T follicular helper cell (primary cell): ENCODE results near the gene SRCIN1.

Experiments
- DNase-seq: peaks from one replicate; pipeline ENCODE4 v3.0.0-alpha.2; 2020; ENCODE audit warnings: low read depth

Gene SRCIN1

GRCh38 chr17:38598536-38598935, 7.2 kb downstream of the SRCIN1 start:
- DNase-seq = no peak

- DNase-seq = no peak
Measured at GRCh38 chr17:38597375-38597774, 8.4 kb downstream of the SRCIN1 start.

DNA sequence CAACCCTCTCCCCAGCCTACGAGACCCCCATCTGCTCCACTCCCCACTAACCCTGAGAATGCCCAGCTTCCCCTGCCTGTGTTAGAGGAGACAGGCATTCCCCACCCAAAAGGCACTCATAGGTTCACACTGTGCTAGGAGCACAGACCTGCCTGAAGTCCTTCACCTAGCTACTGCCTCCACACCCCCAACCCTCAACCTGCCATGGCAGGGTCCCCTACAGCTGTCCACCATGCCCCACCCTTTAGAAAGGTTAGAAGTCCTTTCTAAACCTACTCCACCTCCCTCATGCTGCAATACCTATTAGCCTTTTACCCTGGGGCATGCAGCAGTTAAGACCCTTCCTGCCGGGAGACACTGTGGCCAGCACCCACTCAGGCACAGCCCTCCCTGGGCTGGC, 9.1 kb downstream of the SRCIN1 start:
- DNase-seq = no peak

GRCh38 chr17:38595892-38596291, 9.9 kb downstream of the SRCIN1 start:
- no peak for DNase-seq

DNA sequence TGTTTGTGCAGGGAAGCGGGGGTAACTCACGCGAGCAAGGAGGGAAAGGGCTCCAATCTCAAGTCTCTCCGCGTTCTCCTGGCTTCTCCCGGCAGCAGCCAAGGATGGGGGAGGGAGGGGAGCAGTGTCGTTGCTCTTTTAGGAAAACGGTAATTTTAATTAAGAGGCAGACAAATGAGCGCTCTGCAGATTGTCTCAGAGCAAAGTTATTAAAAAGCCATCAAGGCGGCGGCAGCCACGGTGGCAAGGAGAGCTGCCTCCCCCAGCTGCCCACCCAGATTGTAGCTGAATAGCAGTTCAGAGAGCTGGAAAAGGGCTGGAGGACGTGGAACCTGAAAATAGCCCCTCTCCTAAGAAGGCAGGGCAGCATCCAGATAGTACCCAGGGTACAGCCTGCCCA, 11.6 kb downstream of the SRCIN1 start:
- no peak for DNase-seq

- DNase-seq = no peak
Measured at GRCh38 chr17:38592487-38592886, 13.3 kb downstream of the SRCIN1 start.

- DNase-seq = no peak
Measured at GRCh38 chr17:38591759-38592241, 14.0 kb downstream of the SRCIN1 start.

DNA sequence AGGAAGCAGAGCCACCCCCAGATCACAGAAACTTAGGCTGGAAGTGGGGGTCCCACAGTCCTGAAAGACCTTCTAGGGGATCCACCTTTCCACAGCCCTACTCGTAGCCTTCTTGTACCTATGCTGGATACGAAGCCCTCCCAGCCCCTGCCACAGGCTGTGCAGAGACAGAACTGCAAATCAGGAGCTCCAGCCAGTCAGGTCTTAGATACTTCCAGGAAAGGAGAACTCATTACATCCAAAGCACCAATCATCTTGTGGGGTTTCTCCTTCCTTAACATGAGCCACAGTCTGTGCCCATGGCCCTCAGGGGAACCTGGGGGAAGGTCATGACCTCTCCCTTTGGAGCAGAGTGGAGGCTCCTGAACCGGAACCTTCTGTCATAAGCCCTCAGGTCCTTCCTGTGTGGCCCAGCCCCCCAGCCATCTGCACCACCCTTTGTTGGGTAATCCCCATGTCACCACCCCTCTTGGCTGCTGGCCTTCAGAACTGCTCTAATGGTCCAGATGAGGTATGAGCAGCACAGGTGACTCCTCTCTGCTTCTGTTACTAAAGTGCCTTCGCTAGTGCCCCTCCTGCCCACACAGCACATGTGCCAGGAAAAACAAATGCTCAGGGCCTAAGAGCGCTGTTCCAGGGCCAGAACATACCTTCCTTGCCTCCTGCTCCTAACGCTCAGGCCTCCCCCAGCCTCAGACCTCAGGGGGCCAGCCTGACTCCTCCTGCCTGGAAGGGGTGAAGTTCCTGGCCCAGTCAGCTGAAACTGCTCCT, 14.6 kb downstream of the SRCIN1 start:
- DNase-seq = no peak

- DNase-seq = no peak
Measured at GRCh38 chr17:38589462-38590114, 16.2 kb downstream of the SRCIN1 start.

- no peak for DNase-seq
Measured at GRCh38 chr17:38588788-38589174, 17.0 kb downstream of the SRCIN1 start.

- DNase-seq = no peak
Measured at GRCh38 chr17:38587947-38588787, 17.6 kb downstream of the SRCIN1 start.

- DNase-seq = no peak
Measured at GRCh38 chr17:38587203-38587602, 18.5 kb downstream of the SRCIN1 start.

- DNase-seq = no peak
Measured at GRCh38 chr17:38586788-38587187, 19.0 kb downstream of the SRCIN1 start.

DNA sequence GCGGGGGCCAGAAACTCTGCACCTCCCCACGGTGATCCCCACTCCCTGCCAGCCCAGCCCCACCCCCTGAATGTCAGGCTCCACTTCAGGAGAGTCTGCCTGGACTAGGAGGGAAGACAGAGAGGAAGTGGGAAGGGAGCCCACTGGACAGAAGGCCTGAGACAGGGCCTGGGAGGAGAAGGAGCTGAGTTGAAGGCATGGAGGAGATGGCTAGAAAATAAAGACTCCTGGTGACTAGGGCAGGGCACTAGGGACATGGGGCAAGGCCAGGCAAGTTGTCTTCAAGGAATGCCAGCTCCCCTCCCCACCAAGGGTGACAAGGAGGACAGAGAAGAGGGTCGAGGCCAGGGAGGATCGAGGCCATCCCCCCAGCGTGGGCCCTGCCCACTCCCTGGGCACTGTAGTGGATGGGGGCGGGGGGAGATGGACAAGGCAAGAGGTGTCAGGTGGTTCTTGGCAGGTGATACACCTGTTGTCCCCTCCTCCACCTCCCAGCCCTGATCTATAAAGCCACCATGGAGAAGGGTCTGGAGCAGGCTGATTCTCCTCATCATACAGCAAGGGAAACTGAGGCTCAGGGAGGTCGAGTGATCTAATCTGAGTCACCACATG, 19.7 kb downstream of the SRCIN1 start:
- DNase-seq = no peak

DNA sequence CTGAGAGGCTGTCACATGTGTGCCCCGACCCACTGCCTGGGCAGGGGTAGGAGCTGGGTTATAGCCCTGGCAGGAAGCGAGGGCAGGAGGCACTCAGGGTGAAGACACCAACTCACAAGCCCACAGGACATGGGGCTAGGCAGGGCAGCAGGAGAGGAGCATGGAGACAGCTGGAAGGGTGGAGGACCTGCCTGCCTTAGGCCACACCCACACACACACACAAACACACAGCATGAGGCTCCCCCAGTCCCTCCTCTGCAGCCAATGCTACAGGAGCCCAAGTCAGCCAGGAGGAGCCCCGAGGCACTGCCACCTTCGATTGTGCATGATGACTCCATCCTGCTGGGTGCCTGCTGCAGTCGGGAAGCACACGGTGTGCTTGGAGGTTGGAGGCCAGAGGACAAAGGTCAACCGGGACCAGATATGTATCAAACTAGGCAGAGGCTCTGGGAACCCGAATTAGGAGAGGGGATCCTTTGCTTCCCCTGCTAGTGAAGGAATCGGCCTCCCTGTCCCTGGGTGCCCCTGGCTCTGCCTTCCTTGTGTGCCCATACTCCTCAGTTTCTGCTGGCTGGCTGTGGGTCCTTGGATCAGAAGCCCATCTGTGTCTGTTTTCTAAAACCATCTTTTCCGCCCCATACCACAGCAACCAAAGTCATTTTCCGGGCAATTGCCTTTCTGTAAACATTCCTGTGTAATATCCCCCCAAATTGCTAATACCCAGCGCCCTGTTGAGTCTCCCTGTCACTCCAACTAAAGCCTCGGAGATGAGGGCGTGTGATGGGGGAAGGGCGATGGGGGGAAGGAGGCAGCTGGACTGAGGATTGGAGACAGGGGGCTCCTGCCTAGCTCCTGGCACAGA, 20.5 kb downstream of the SRCIN1 start:
- DNase-seq = no peak

- DNase-seq = peak; percentile 41
Measured at GRCh38 chr17:38584350-38584925, 21.3 kb downstream of the SRCIN1 start.

- DNase-seq = no peak
Measured at GRCh38 chr17:38583828-38584349, 21.9 kb downstream of the SRCIN1 start.

- DNase-seq = no peak
Measured at GRCh38 chr17:38583176-38583575, 22.6 kb downstream of the SRCIN1 start.

GRCh38 chr17:38582069-38582468, 23.7 kb downstream of the SRCIN1 start:
- no peak for DNase-seq

DNA sequence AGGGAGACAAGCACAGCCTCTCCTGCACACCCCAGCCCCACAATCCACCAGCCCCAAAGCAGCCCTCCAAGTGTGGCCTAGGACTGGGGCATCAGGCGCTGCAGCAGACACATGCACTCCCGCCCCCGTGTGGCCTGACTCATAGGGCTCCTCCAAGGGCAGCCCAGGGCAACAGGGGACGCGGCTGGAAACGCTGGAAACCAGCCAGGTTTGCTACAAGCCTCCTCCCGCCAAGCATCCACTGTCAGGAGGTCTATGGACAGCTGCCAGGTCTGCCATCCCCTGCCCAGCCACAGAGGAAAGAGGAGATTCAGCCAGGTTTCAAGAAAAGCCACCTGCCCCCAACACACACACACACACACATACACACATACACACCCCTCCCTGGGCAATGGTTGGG, 25.8 kb downstream of the SRCIN1 start:
- no peak for DNase-seq

- no peak for DNase-seq
Measured at GRCh38 chr17:38579083-38579480, 26.7 kb downstream of the SRCIN1 start.
